Heart left ventricle (tissue), 13 donors: ENCODE measurements around the gene ACOX1.

Source experiments
- CTCF ChIP-seq, 12 donors: fragments of 200-600 bp; sonication (generic) in 4 of 12; IDR thresholded peaks; one replicate each; pipeline versions ENCODE4 v1.5.0 to v1.8.0; 2018 to 2022; ENCODE audit warnings: antibody characterized with exemption in 12 of 12, mild to moderate bottlenecking in 5 of 12
- POLR2A ChIP-seq, 2 donors: fragments of 450-650 bp; IDR thresholded peaks; one replicate each; pipeline ENCODE4 v1.6.1; 2017; ENCODE audit warnings: antibody characterized with exemption in 2 of 2, mild to moderate bottlenecking in 2 of 2, moderate library complexity in 2 of 2
- donor health status: ischemic (EF 13 %, LVEDD 7.1; RV severe dilation, severe dysfunction).
- donor health status: DM: no; HTN: yes; CAD: no.
- donor health status: DM: no; HTN: no; CAD: no.
- donor health status: ischemic (EF 25% LVEDD 6.9; RV normal size, moderate dysfunction).
- donor health status: ischemic (EF 25% LVEDD 5.7; RV mildly dilated, moderate dysfunction).
- donor health status: ischemic (EF 35%, LVEDD 5.7; RV mildly dilated, moderate dysfunction).
- donor health status: nonischemic (EF 11% LVEDD 7.7; RV severe dilation, severe dysfunction).
- donor health status: DM: yes; HTN: yes; CAD: no.
- donor health status: PGD.
- donor health status: ischemic (EF 29% LVEDD 5.4; RV normal size, mild dysfunction).
- donor health status: nonischemic (EF 23%, LVEDD 6.1; RV moderate dilation, normal function).

GRCh38 chr17:75959051-75959838 lies 19.7 kb downstream of the ACOX1 start:
- TF ChIP-seq CTCF (IDR thresholded peaks at IDR 0.05) (no peak), POLR2A (IDR thresholded peaks at IDR 0.05) (no peak)
